GM23338 (cell line): ENCODE data around the gene NFS1. TPM values are rescaled to one million over a fixed set of nuclear protein-coding genes. Genes with fewer than 3 reads are reported as not detected.

ENCODE experiments used
- CREB1 ChIP-seq: fragments of 250-450 bp; sonication (Bioruptor Pico); IDR thresholded peaks from 2 replicates; pipeline ENCODE4 v1.5.0; 2020; ENCODE audit warnings: low read depth, mild to moderate bottlenecking, moderate library complexity
- CTCF ChIP-seq, 2 experiments: fragments of 200-600 bp in 1 of 2; sonication (generic) in 1 of 2; conservative IDR thresholded peaks; 2 replicates each; pipeline versions ENCODE4 v1.5.1 to v1.6.1; 2016 to 2017; ENCODE audit warnings: antibody characterized with exemption in 2 of 2, low read depth in 2 of 2, mild to moderate bottlenecking in 2 of 2, moderate library complexity in 1 of 2
- ETS1 ChIP-seq: IDR thresholded peaks from 2 replicates; pipeline ENCODE4 v1.6.1; 2016; ENCODE audit warnings: antibody characterized with exemption
- EZH2 ChIP-seq: fragments of 200-600 bp; sonication (generic); IDR thresholded peaks from one replicate; pipeline ENCODE4 v1.8.0; 2017; ENCODE audit warnings: antibody characterized with exemption, mild to moderate bottlenecking, low read depth; ENCODE audit not compliant: unreplicated experiment
- NANOG ChIP-seq: IDR thresholded peaks from 2 replicates; pipeline ENCODE4 v1.6.1; 2016; ENCODE audit warnings: antibody characterized with exemption, borderline replicate concordance
- POLR2AphosphoS5 ChIP-seq: IDR thresholded peaks from 2 replicates; pipeline ENCODE4 v1.6.1; 2016; ENCODE audit warnings: antibody characterized with exemption, low read depth
- REST ChIP-seq: IDR thresholded peaks from one replicate; pipeline ENCODE4 v1.6.1; 2018; ENCODE audit warnings: antibody characterized with exemption; ENCODE audit not compliant: unreplicated experiment
- ZNF114 ChIP-seq: fragments of 250-450 bp; sonication (Bioruptor Pico); IDR thresholded peaks from 2 replicates; pipeline ENCODE4 v1.5.0; 2020; ENCODE audit warnings: mild to moderate bottlenecking, moderate library complexity
- ZNF331 ChIP-seq: fragments of 250-450 bp; sonication (Bioruptor Pico); IDR thresholded peaks from 2 replicates; pipeline ENCODE4 v1.5.0; 2020; ENCODE audit warnings: low read depth, mild to moderate bottlenecking, moderate library complexity
- ZNF462 ChIP-seq: fragments of 250-450 bp; sonication (Bioruptor Pico); IDR thresholded peaks from 2 replicates; pipeline ENCODE4 v1.5.0; 2020; ENCODE audit warnings: mild to moderate bottlenecking, moderate library complexity
- polyA plus RNA-seq: library from polyadenylated mRNA; unstranded; fragments of >200 nt; fragmentation: Nextera tagmentation; extraction: Ambion mirVana; gene quantifications from 2 replicates; pipeline ENCODE4 v1.2.1, GENCODE V29; 2016
- total RNA-seq: library from RNA; depleted of rRNA; stranded (reverse); fragments of >200 nt; shearing (Covaris generic); gene quantifications from 2 replicates; pipeline ENCODE4 v1.2.3, GENCODE V29; 2014

NFS1 gene
- total and polyA plus RNA-seq, 2 experiments from 2014 or later = 22.8 to 35.7 TPM

GRCh38 chr20:35652641-35653429 lies 46.3 kb downstream of the NFS1 start (continued):
- no peak for TF ChIP-seq ZNF462 (CRISPR knock-in tag)
- TF ChIP-seq NANOG = no peak
- no peak for TF ChIP-seq ETS1
- no peak for TF ChIP-seq CREB1 (CRISPR knock-in tag)
- TF ChIP-seq ZNF114 = no peak
- no peak for TF ChIP-seq CTCF (conservative IDR thresholded peaks at IDR 0.05; ENCODE audit: low read depth in 2 of 2)
- no peak for TF ChIP-seq EZH2
- no peak for TF ChIP-seq REST
- no peak for TF ChIP-seq POLR2AphosphoS5
- TF ChIP-seq ZNF331 (CRISPR knock-in tag) = no peak
